ENCODE data around the gene SMAD2.

DNA sequence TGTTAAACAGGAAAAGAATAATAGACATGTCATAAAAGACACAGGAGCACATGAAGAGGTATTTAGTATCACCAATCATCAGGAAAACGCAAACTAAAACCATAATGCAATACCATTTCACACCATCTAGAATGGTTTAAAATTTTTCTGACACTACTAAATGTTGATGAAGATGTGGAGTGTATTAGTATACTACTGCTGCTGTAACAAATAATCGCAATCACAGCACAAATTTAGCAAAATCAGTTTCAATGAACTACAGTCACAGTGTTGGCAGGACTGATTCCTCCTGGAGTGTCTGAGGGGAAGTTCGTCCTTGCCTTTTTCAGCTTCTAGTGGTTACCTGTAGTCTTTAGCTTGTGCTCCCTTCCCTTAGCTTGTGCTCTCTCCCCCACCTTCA lies 24.1 kb downstream of the SMAD2 start:
- TF ChIP-seq, protein P1, sequence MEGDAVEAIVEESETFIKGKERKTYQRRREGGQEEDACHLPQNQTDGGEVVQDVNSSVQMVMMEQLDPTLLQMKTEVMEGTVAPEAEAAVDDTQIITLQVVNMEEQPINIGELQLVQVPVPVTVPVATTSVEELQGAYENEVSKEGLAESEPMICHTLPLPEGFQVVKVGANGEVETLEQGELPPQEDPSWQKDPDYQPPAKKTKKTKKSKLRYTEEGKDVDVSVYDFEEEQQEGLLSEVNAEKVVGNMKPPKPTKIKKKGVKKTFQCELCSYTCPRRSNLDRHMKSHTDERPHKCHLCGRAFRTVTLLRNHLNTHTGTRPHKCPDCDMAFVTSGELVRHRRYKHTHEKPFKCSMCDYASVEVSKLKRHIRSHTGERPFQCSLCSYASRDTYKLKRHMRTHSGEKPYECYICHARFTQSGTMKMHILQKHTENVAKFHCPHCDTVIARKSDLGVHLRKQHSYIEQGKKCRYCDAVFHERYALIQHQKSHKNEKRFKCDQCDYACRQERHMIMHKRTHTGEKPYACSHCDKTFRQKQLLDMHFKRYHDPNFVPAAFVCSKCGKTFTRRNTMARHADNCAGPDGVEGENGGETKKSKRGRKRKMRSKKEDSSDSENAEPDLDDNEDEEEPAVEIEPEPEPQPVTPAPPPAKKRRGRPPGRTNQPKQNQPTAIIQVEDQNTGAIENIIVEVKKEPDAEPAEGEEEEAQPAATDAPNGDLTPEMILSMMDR (optimal IDR thresholded peaks at IDR 0.05 in 1 of 3, IDR thresholded peaks at IDR 0.05 in 1 of 3, conservative IDR thresholded peaks at IDR 0.05 in 1 of 3; ENCODE audit: extremely low read depth in 1 of 3, insufficient read depth in 2 of 3, low read length in 3 of 3): no peak
- no peak for TF ChIP-seq EZH2 (IDR thresholded peaks at IDR 0.05; ENCODE audit: low read length)
